ENCODE results near the gene DPH6. TPM values are rescaled to one million over a fixed set of nuclear protein-coding genes. Genes with fewer than 3 reads are reported as not detected.
"Not testable (repeated sequence)": the region's sequence is repeated elsewhere in the genome, so short reads cannot be mapped to it uniquely, and the experiment has no call there.

Gene DPH6
- total and polyA plus RNA-seq, 12 donors: 5.0 to 42.0 (median 15.7) TPM

GRCh38 chr15:35397027-35397426 is 148.9 kb downstream of the DPH6 start:
- Histone ChIP-seq H3K4me3 (no peak overlapping the region), H3K27me3 (no peaks in the 10 kb centered on the region), H3K36me3 (replicated peaks in 1 of 2) (no peaks in the 10 kb centered on the region), H3K27ac (no peak overlapping the region), H3K4me1 (replicated peaks in 1 of 2) (no peaks in the 10 kb centered on the region), H3K9me3 (replicated peaks in 1 of 3) (no peaks in the 10 kb centered on the region)
- intact Hi-C loops (cut with DNase I): no loop called here
- no peak for TF ChIP-seq POLR2A (IDR thresholded peaks at IDR 0.05)
- TF ChIP-seq CTCF (IDR thresholded peaks at IDR 0.05): no peak
- DNase-seq: no peak

- 86 to 98% (median 97%) methylated on average over 2 of the region's 2 CpGs for WGBS, 4 donors
These were observed 151.5 kb downstream of the DPH6 start for GRCh38 chr15:35394416-35394815.

DNA sequence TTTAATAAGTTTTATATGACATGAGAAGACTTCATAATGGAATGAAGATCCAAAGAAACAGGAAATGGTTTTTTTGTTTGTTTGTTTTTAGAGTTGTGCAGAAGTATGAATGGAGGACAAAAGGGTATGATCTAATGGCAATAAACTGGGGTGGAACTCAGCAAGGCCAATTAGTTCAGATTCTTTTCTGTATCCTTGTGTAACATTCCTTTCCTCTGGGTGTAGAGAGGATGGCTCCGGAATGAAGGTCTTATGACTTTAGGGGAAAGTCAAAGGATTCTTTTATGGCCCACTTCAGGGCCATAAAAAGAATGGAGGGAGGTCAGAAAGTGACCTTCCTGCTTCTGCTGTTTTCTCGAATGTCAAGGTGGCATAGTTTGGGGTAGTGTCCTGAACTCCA is 152.6 kb downstream of the DPH6 start:
- no peak for DNase-seq
- Histone ChIP-seq H3K27me3 (no peaks in the 10 kb centered on the region), H3K9me3 (replicated peaks in 1 of 3) (no peaks in the 10 kb centered on the region), H3K4me1 (replicated peaks in 1 of 2) (no peaks in the 10 kb centered on the region), H3K27ac (no peak overlapping the region), H3K36me3 (replicated peaks in 1 of 2) (no peaks in the 10 kb centered on the region), H3K4me3 (no peak overlapping the region)
- TF ChIP-seq POLR2A (IDR thresholded peaks at IDR 0.05): no peak
- no peak for TF ChIP-seq CTCF (IDR thresholded peaks at IDR 0.05)
- intact Hi-C loops (cut with DNase I): no loop called here
- 44 to 64% (median 56%) methylated on average over 2 of the region's 2 CpGs for WGBS, 4 donors

More at GRCh38 chr15:35394416-35394815, 151.5 kb downstream of the DPH6 start:
- H3K36me3 ChIP-seq (replicated peaks in 1 of 2): no peaks in the 10 kb centered on the region
- H3K27ac ChIP-seq: no peak overlapping the region
- no peaks in the 10 kb centered on the region for H3K27me3 ChIP-seq
- DNase-seq: no peak
- intact Hi-C loops (cut with DNase I): no loop called here
- H3K4me1 ChIP-seq (replicated peaks in 1 of 2): no peaks in the 10 kb centered on the region
- no peak for TF ChIP-seq POLR2A (IDR thresholded peaks at IDR 0.05)
- no peak for TF ChIP-seq CTCF (IDR thresholded peaks at IDR 0.05)
- no peaks in the 10 kb centered on the region for H3K9me3 ChIP-seq (replicated peaks in 1 of 3)
- no peak overlapping the region for H3K4me3 ChIP-seq

GRCh38 chr15:35391408-35391984 is 154.5 kb downstream of the DPH6 start:
- WGBS, 4 donors: 94 to 99% (median 96%) methylated on average over 18 of the region's 18 CpGs

GRCh38 chr15:35383506-35383905 is 162.5 kb downstream of the DPH6 start:
- Histone ChIP-seq H3K4me1 (replicated peaks in 1 of 2) (no peaks in the 10 kb centered on the region), H3K36me3 (replicated peaks in 1 of 2) (no peaks in the 10 kb centered on the region), H3K4me3 (no peak overlapping the region), H3K9me3 (replicated peaks in 1 of 3) (no peaks in the 10 kb centered on the region), H3K27me3 (no peaks in the 10 kb centered on the region), H3K27ac (no peak overlapping the region)
- WGBS, 4 donors: 98 to 99% (median 98%) methylated on average over 2 of the region's 2 CpGs
- intact Hi-C loops (cut with DNase I): no loop called here
- TF ChIP-seq CTCF (IDR thresholded peaks at IDR 0.05) (no peak), POLR2A (IDR thresholded peaks at IDR 0.05) (no peak)
- DNase-seq: no peak

More at GRCh38 chr15:35391408-35391984, 154.5 kb downstream of the DPH6 start:
- H3K36me3 ChIP-seq (replicated peaks in 1 of 2); intact Hi-C loops (cut with DNase I); H3K27ac ChIP-seq; H3K4me3 ChIP-seq; H3K4me1 ChIP-seq (replicated peaks in 1 of 2); H3K27me3 ChIP-seq; H3K9me3 ChIP-seq (replicated peaks in 1 of 3); DNase-seq: not testable (repeated sequence)
